OCI-LY1 (cell line): ENCODE data around the gene CNP.

Source experiments
- H2AFZ ChIP-seq: fragments of 200-600 bp; sonication (generic), shearing (Covaris generic); 2 replicates; pipeline ENCODE4 v1.6.0; 2014; ENCODE audit warnings: antibody characterized with exemption, mild to moderate bottlenecking, low read length
- H3F3A ChIP-seq: fragments of 200-600 bp; sonication (generic), shearing (Covaris generic); 2 replicates; pipeline ENCODE4 v1.6.0; 2014; ENCODE audit warnings: mild to moderate bottlenecking, antibody characterized with exemption, low read length, moderate library complexity; ENCODE audit not compliant: insufficient read depth
- H3K27ac ChIP-seq: fragments of 200-600 bp; sonication (generic); 2 replicates; pipeline ENCODE4 v1.5.1; 2014; ENCODE audit warnings: low read length, mixed run types, mild to moderate bottlenecking, low read depth; ENCODE audit not compliant: poor library complexity, severe bottlenecking
- H3K27me3 ChIP-seq: fragments of 200-600 bp; sonication (generic); 2 replicates; pipeline ENCODE4 v1.6.0; 2014; ENCODE audit warnings: antibody characterized with exemption, mild to moderate bottlenecking, low read length, moderate library complexity; ENCODE audit not compliant: insufficient read depth
- H3K36me3 ChIP-seq: fragments of 200-600 bp; sonication (generic); 2 replicates; pipeline ENCODE4 v1.6.1; 2014; ENCODE audit warnings: mild to moderate bottlenecking, antibody characterized with exemption, low read length, moderate library complexity, mixed read lengths; ENCODE audit not compliant: insufficient read depth
- H3K4me1 ChIP-seq: fragments of 200-600 bp; sonication (generic); 2 replicates; pipeline ENCODE4 v1.5.1; 2014; ENCODE audit warnings: mild to moderate bottlenecking, low read length, moderate library complexity; ENCODE audit not compliant: insufficient read depth, severe bottlenecking
- H3K4me2 ChIP-seq: fragments of 200-600 bp; sonication (generic), shearing (Covaris generic); 2 replicates; pipeline ENCODE4 v1.6.1; 2014; ENCODE audit warnings: low read length
- H3K4me3 ChIP-seq: fragments of 200-600 bp; sonication (generic); 2 replicates; pipeline ENCODE4 v1.5.1; 2014; ENCODE audit warnings: low read length, low read depth, mild to moderate bottlenecking, mixed read lengths; ENCODE audit not compliant: poor library complexity, severe bottlenecking
- H3K79me2 ChIP-seq: fragments of 200-600 bp; shearing (Covaris generic); 2 replicates; pipeline ENCODE4 v1.6.1; 2016; ENCODE audit warnings: mixed run types, low read length, mixed read lengths; ENCODE audit not compliant: insufficient read depth
- H3K9ac ChIP-seq: fragments of 200-600 bp; sonication (generic), shearing (Covaris generic); 2 replicates; pipeline ENCODE4 v1.6.1; 2014; ENCODE audit warnings: mild to moderate bottlenecking, low read length, mixed read lengths
- H3K9me2 ChIP-seq: fragments of 200-600 bp; sonication (generic), shearing (Covaris generic); 2 replicates; pipeline ENCODE4 v1.6.1; 2014; ENCODE audit warnings: low read depth, mild to moderate bottlenecking, low read length, mixed read lengths
- H3K9me3 ChIP-seq: fragments of 200-600 bp; shearing (Covaris generic); 2 replicates; pipeline ENCODE4 v1.6.1; 2014; ENCODE audit warnings: low read length, mixed read lengths
- H4K20me1 ChIP-seq: fragments of 200-600 bp; sonication (generic), shearing (Covaris generic); 2 replicates; pipeline ENCODE4 v1.6.0; 2016; ENCODE audit warnings: mild to moderate bottlenecking, low read length; ENCODE audit not compliant: insufficient read depth
- EZH2 ChIP-seq: fragments of 200-600 bp; sonication (generic), shearing (Covaris generic); IDR thresholded peaks from 2 replicates; pipeline ENCODE4 v1.8.0; 2017; ENCODE audit warnings: borderline replicate concordance, mixed run types, mild to moderate bottlenecking, antibody characterized with exemption, low read length, moderate library complexity, mixed read lengths
- TF ChIP-seq, protein P1 (sequence below): fragments of 200-600 bp; sonication (generic), shearing (Covaris generic); IDR thresholded peaks from 2 replicates; pipeline ENCODE4 v1.5.1; 2017; ENCODE audit warnings: mild to moderate bottlenecking, antibody characterized with exemption, low read length, moderate library complexity, mixed read lengths

Gene CNP

DNA sequence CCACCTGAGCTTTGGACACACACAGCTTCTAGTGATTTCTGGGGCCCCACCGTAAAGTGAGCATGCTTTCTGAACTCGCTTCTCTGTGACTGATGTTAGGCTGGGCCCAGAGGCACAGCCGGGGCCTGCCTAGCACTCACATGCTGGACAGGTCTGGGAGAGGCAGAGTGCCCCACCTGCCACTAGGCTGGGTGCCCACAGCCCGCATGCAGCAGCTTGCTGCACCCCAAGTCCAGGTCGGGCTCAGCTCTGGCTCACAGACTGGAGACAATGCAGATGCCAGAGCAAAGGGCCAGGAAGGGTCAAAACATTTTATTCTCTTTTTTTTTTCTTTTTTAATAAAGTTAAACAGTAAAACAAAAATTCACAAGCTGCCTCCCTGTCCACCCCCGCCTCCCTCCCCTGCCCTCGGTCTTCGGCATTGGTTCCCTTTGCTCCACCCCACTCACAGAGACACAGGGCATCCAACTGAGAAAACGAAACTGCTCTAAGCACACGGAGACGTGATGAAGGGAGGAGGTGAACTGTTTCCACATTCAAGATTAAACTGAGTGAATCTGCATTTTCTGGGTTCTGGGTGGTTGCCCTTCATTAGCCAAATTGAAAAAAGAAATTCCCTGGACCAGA is 9.7 kb downstream of the CNP start:
- Histone ChIP-seq H3K4me3 (no peak overlapping the region), H3K36me3 (peaks cover 91% of the 10 kb centered on the region), H3K9ac (no peak overlapping the region; the same call in 1 of the 2 replicates)

DNA sequence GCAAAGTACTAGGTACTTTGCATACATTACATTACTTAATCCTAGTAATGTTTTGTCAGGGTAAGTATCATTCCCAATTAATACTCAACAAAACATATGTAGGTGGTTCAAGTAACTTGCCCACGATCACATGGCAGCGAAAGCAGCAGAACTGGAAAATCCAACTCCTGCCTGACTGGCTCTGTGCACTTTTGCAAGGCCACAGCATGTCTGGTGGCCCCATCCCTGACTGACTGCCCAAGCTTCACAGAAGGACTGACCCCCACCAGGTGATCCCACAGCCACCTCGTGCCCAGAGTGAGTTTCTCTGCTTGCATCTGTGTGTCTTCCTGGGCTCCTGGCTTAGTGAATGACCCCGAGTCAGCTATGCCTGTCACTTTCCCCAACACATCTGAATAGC is 11.4 kb downstream of the CNP start:
- no peaks in the 10 kb centered on the region for H4K20me1 ChIP-seq
- H3K27me3 ChIP-seq: no peaks in the 10 kb centered on the region
- H3K9ac ChIP-seq: no peak overlapping the region
- no peak overlapping the region for H3K27ac ChIP-seq
- H3K4me2 ChIP-seq: no peak overlapping the region
- no peak overlapping the region for H3K4me3 ChIP-seq
- peaks cover 91% of the 10 kb centered on the region for H3K36me3 ChIP-seq
- no peak overlapping the region for H2AFZ ChIP-seq
- no peaks in the 10 kb centered on the region for H3K9me3 ChIP-seq
- H3K9me2 ChIP-seq: no peaks in the 10 kb centered on the region
- H3K4me1 ChIP-seq: peaks cover 27% of the 10 kb centered on the region
- no peaks in the 10 kb centered on the region for H3F3A ChIP-seq
- H3K79me2 ChIP-seq: no peaks in the 10 kb centered on the region
- no peak for TF ChIP-seq EZH2
- TF ChIP-seq, protein P1, sequence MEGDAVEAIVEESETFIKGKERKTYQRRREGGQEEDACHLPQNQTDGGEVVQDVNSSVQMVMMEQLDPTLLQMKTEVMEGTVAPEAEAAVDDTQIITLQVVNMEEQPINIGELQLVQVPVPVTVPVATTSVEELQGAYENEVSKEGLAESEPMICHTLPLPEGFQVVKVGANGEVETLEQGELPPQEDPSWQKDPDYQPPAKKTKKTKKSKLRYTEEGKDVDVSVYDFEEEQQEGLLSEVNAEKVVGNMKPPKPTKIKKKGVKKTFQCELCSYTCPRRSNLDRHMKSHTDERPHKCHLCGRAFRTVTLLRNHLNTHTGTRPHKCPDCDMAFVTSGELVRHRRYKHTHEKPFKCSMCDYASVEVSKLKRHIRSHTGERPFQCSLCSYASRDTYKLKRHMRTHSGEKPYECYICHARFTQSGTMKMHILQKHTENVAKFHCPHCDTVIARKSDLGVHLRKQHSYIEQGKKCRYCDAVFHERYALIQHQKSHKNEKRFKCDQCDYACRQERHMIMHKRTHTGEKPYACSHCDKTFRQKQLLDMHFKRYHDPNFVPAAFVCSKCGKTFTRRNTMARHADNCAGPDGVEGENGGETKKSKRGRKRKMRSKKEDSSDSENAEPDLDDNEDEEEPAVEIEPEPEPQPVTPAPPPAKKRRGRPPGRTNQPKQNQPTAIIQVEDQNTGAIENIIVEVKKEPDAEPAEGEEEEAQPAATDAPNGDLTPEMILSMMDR: no peak

More for the DNA sequence above, 9.7 kb downstream of the CNP start:
- H2AFZ ChIP-seq: no peak overlapping the region
- no peaks in the 10 kb centered on the region for H3K79me2 ChIP-seq
- no peak overlapping the region; the same call in 1 of the 2 replicates for H3K4me2 ChIP-seq
- H3K4me1 ChIP-seq: peaks cover 38% of the 10 kb centered on the region
- peak overlapping the region; percentile 48 for H3K27ac ChIP-seq
- H3K9me2 ChIP-seq: no peaks in the 10 kb centered on the region
- H3F3A ChIP-seq: no peaks in the 10 kb centered on the region
- H4K20me1 ChIP-seq: no peaks in the 10 kb centered on the region
- H3K27me3 ChIP-seq: no peaks in the 10 kb centered on the region
- no peaks in the 10 kb centered on the region for H3K9me3 ChIP-seq
- TF ChIP-seq EZH2: no peak
- TF ChIP-seq, protein P1: no peak

DNA sequence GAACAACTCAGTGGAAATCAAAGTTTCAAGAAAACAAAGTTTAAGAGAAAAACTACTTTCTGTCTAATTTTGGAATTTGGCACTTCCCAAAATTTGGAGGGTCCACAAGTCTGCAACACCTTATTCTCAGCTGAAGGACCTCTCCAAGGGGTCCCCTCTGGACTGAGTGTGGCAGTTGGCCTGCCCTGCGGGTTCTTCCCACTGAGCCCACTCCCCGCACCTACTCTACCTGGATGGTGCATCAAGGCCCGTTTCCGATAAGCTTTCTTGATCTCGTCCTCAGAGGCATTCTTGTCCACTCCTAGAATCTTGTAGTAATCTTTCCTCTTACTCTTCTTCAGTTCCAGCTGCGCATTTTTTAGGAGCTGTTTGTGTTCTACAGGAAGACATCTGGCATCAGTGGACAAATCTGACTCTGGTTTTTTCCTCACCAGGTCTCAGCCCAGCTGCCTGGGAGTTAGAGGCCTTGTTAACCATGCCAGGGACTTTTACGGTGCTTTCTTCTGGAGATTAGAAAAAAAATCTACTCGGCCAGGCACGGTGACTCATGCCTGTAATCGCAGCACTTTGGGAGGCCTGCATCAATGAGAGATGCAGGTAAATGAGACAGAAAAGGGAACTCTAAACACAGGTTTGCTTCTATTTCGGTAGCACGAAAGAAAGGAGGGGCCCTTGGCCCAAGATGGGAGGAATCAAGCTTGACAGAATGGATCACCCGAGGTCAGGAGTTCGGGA is 15.6 kb downstream of the CNP start:
- no peak overlapping the region for H3K4me2 ChIP-seq
- H3K27me3 ChIP-seq: no peaks in the 10 kb centered on the region
- H2AFZ ChIP-seq: no peak overlapping the region
- H4K20me1 ChIP-seq: no peaks in the 10 kb centered on the region
- no peaks in the 10 kb centered on the region for H3K79me2 ChIP-seq
- H3K9me2 ChIP-seq: no peaks in the 10 kb centered on the region
- H3K9me3 ChIP-seq: no peaks in the 10 kb centered on the region
- no peaks in the 10 kb centered on the region for H3F3A ChIP-seq
- H3K36me3 ChIP-seq: peaks cover 90% of the 10 kb centered on the region
- no peak overlapping the region for H3K9ac ChIP-seq
- H3K4me3 ChIP-seq: no peak overlapping the region
- TF ChIP-seq, protein P1: no peak
- no peak for TF ChIP-seq EZH2
- H3K4me1 ChIP-seq: peaks cover 5% of the 10 kb centered on the region
- H3K27ac ChIP-seq: no peak overlapping the region
